ENCODE results near the gene ADAMTSL5.
A peak's percentile ranks its signal among the peaks of the same experiment; 100 is the strongest.
"Not testable (repeated sequence)": the region's sequence is repeated elsewhere in the genome, so short reads cannot be mapped to it uniquely, and the experiment has no call there.

The ADAMTSL5 gene

DNA sequence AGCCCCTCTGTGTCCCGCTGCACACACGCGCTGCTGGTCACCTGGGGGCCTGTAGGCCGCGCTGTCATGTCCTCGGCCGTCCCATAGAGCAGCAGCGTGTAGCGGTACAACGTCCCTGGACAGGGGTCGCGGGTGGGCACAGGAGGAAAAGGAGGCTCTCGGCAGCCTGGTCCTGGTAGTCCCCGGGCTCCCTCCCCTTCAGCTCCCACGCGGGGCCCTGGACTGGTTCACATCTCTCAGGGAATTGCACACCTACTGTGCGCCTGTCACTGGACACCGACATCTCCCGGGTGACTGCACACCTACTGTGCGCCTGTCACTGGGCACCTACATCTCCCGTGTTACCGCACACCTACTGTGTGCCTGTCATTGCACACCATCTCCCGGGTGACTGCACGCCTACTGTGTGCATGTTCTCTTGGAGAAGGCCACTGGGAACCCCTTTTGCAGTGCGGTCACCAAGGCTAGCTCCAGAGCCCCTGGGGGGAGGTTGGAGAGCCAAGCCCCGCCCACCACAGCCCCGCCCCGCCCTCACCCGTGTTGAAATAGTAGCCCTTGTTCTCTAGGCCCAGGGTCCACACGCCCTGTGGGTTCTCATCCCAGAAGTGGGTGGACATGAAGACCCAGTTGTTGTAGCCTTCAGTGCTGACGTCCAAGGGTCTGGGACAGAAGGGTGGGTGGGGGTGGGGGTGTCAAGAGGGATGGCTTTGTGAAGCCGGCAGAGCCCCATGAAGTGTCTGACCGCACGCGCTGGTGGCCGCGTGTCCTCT lies 30.3 kb downstream of the ADAMTSL5 start:
- DNase-seq = no peak

- no peak for DNase-seq
Observed at GRCh38 chr19:1481893-1482360, 30.9 kb downstream of the ADAMTSL5 start.

GRCh38 chr19:1481224-1481892 lies 31.5 kb downstream of the ADAMTSL5 start:
- no peak for DNase-seq

- DNase-seq = peak; percentile 37 to 96 (median 89)
Observed at GRCh38 chr19:1478934-1479707, 33.7 kb downstream of the ADAMTSL5 start, which contains the start of gene C19orf25. C19orf25 (minus strand) TSS chr19:1479215; CDS start chr19:1478903, 312 bp downstream.

GRCh38 chr19:1477056-1477455 lies 35.8 kb downstream of the ADAMTSL5 start:
- not testable (repeated sequence) for DNase-seq

- DNase-seq = no peak
Observed at GRCh38 chr19:1475751-1476437, 36.9 kb downstream of the ADAMTSL5 start.

DNA sequence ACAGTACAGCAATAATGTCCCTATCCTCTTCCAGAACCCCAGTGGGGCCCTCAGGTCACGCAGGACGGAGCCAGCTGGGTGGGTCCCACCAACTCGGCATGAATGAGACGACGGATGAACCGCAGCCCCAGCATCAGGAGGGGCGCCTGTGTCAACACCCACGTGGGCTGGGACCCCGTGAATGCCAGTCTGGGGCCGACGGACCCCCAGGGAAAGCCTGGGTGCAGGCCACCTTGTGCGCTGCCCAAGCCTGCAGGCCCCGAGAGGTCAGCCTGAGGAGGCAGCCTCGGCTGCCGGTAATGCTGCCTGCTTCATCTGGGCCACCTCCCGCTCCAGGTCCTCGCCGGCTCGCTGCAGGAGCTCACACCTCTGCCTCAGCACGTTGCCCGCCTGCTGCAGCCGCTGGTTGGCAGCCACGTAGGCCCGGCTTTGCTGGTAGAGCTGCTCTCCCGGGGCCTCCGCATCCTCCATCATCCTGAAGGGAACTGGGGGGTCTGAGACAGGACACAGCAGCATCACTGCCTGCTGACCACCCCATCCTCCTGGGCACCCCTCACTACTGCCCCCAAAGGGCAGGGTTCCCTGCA lies 38.0 kb downstream of the ADAMTSL5 start:
- DNase-seq = no peak

DNA sequence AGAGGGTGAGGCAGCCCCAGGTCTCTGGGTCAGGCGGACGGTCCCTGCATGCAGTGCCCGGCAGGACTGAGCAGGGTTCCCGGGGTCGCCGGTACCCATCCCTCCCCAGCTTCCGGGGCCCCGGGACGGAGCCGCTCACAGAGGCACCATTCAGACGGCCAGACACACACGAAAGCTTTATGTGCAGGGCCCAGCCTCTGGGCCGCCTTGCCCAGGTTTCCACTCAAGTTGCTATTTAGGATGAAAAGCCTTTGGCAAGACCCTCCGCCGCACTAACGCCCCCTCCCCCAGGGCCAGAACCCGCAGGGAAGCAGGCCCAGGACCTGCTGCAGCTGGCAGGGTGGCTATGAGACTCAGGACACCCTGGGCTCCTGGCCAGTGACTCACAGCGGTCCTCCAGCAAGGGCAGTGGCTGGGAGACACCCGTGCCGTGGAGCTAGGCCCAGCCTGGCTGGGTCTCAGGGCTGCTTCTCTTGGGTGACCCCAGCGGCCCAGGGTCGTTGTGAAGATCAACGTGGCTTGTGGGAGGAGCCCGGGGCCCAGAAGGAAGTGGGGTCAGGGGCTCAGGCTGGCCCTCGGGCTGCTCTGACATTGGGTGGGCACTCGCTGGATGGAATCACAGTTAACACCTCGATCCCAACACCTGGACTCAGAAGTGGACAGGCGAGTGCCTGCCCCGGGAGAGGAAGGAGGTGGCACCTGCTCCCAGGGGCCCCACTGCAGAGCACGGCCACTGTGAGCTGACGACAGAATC lies 38.6 kb downstream of the ADAMTSL5 start:
- peak in 53 of 58 donors; percentile 4 to 88 (median 62) for DNase-seq

DNA sequence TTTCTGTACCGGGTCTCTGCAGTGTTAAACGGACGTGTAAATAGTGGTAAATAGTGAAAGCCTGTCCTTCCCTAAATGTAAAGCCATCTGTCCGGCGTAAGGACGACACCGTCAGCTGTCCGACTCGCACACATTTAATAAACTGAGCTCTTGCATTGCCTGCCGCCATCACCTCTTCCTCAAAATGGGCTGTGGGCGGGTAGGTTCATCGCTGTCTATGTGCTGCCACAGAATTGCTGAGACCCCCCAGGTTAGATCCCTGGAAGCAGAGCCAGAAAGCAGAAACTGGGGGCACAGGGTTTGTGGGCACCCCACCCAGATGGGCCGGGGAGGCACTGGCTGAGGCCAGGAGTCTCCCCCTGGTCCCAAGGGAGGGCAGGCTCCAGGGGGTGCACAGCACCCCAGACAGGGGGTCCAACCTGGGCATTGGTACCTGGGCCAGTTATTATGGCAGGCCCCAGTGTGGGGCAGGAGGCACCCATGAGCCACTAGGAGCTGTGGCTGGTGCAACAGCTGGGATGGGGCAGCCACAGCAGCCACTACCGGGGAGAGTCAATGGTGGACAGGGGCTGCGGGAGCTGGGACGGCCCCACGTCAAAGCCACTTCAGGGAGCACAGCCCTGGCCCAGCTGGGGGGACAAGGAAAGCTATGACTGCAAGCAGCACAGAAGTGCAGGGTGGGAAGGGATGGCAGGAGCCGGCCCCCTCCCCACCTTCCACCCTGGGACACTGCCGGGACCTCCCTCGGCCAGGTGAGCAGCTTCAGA lies 39.6 kb downstream of the ADAMTSL5 start:
- DNase-seq = peak in 9 of 58 donors; percentile 20 to 62 (median 48)

DNA sequence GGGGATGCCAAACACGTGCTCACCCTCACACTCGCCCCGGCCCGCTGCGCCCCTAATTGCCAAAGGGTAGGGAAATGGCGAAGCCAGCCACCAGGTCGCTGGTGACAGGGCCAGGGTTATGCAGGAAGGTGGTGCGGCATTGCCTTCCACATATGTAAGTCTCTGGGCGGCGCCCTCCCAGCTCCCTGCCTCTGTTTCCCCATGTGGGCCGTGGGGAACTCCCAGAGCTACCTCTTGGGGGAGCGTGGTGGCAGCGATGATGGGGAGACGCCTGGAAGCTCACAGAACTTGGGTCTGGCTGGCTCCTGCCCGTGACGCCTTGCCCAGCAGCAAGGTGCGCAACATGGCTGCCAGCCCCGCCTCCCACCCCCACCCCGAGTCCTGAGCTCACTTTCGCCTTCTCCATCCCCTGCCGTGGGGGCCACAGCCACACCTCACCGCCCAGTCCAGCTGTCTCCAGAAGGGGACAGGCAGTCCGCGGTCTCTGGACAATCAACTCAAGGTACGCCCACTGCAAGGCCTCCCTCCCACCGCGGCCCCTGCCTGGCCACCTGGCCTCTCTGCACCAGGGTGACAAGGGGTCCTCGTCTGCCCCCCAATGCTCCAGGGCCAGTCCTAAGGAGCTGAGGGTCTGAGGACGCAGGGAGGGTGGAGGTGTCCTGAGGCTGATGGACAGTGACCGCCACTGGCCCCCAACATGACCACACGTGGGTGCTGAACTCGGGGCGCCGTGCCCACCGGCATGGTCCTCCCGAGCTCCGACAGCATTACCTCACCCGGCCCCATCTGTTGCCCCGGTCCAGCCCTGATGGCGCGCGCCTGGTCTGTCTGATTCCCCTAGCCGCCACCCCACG lies 40.4 kb downstream of the ADAMTSL5 start:
- peak in 21 of 58 donors; percentile 20 to 70 (median 47) for DNase-seq

DNA sequence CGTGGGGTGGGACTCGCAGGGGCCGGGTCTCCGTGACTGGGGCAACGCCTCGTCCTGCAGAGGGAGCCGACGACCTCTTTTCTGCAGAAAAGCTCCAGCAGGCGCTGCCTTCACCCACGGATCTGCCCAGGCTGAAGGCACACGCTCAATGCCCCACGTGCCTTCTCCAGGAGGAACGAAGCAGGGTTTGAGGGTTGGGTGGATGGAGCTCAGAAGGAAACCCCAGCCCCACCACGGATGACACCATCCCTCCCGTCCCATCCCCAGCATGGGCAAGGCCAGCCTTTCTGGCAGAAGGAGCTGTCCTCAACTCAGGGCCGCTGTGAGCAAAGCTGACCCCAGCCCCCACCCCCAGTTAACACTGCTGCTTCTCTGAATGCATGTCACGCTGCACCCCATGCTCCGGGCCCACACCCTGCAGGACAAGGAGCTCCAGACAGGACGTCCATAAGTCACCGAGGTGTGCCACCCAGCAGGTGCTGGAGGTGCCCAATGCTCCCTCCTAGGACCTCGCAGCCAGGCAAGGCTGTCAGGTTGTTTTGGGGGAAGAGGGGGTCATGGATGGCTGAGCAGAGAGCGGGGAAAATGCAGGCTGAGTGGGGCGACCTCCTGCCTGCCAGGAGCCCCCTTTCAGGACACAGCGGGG lies 41.2 kb downstream of the ADAMTSL5 start:
- DNase-seq = peak in 35 of 58 donors; percentile 13 to 79 (median 51)

- peak in 5 of 58 donors; percentile 27 to 58 (median 52) for DNase-seq
Observed at GRCh38 chr19:1471010-1471514, 41.8 kb downstream of the ADAMTSL5 start.

DNA sequence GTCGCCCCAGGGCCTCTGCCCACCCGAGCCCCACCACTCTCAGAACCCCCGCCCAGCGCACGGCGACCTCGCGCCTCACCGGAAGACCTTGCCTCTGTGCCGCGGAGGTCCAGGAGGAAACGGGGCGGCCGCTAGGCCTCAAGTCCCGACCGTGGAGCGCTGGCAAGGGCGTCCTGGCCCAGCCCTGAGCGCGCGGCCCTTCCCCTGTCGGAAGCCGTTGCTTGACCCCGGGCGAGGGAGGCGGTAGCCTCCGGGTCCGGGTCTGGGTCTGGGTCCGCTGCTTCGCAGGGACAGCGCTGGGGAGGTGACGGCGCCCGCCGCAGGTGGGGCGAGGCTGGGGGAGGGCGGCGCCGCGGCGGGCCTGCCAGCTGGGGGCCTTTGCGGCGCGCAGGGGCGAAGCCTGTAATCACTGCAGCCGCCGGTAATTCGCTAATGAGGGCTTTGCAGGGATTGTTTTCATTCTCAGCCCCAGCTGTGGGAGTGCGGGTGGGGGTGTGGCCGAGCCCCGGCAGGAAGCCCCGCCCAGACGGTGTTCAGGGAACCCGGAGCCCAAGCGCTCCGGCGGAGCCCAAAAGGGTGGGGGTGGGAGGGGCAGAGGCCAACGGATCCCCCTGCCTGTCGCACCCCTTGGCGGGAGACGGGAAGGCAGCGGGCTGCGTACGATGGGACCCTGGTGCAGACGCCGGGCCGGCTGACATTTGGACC lies 42.4 kb downstream of the ADAMTSL5 start:
- DNase-seq = peak in 19 of 58 donors; percentile 10 to 57 (median 31)

DNA sequence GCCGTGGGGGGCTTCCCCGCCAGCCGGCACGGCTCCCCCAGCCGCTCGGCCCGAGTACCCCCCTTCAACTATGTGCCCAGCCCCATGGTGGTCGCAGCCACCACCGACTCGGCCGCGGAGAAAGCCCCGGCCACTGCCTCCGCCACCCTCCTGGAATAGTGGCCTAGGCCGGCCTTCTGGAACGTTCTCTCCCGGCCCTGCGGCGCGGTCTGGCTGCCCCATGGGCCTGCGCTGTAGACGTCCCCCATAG lies 42.8 kb downstream of the ADAMTSL5 start:
- no peak for DNase-seq

- no peak for DNase-seq
Observed at GRCh38 chr19:1469255-1470054, 43.4 kb downstream of the ADAMTSL5 start.

- no peak for DNase-seq
Observed at GRCh38 chr19:1468821-1469254, 44.0 kb downstream of the ADAMTSL5 start.
